HG03442 (cell line): ENCODE results near the gene PAK4.

Experiments
- ATAC-seq: cut with Tn5 transposase; IDR thresholded peaks from one replicate; pipeline ENCODE4 v1.9.1; 2021; ENCODE audit warnings: mild to moderate bottlenecking, moderate library complexity; ENCODE audit not compliant: unreplicated experiment

Gene PAK4

GRCh38 chr19:39145180-39145953, 19.8 kb downstream of the PAK4 start:
- ATAC-seq, result no peak

- ATAC-seq, result no peak
Measured at GRCh38 chr19:39146091-39146490, 20.5 kb downstream of the PAK4 start.

DNA sequence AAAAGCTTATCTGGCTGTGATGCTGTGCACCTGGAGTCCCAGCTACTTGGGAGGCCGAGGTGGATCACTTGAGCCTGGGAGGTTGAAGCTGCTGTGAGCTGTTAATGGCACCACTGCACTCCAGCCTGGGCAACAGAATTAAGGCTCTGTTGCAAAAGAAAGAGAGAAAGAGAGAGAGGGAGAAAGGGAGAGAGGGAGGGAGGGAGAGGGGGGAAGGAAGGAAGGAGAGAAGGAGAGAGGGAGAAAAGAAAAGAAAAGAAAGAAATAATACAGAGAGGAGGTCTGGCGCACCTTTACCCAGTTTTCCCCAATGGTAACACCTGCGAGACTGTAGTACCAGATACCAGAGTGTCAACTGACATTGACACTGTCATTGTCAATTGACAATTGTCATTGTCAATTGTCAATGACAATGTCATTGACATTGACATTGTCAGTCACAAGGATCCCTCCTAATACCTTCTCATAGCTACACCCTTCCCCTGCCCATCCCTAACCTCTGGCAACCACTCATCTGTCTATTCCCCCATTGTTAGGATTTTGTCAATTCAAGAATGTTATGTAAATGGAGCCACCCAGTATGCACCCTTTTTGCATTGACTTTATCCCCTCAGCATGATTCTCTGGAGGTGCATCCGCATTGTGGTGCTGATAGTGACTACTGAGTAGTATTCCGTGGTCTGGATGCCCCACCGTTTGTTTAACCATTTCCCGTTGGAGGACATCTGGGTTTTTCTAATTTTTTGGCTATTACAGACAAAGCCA, 21.3 kb downstream of the PAK4 start:
- ATAC-seq, result no peak

DNA sequence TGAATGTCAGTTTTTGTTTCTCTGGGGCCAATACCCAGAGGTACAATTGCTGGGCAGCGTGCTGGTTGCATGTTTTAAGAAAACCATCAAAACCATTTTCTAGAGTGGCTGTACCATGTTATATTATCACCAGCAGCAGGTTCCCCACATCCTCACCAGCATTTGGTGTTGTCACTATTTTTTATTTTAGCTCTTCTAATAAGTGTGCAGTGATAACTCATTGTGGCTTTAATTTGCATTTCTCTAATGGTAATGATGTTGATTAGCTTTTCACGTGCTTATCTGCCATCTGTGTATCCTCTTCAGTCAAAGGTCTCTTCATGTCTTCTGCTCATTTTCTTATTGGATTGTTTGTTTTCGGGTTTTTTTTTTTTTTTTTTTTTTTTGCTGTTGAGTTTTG, 21.9 kb downstream of the PAK4 start:
- no peak for ATAC-seq

DNA sequence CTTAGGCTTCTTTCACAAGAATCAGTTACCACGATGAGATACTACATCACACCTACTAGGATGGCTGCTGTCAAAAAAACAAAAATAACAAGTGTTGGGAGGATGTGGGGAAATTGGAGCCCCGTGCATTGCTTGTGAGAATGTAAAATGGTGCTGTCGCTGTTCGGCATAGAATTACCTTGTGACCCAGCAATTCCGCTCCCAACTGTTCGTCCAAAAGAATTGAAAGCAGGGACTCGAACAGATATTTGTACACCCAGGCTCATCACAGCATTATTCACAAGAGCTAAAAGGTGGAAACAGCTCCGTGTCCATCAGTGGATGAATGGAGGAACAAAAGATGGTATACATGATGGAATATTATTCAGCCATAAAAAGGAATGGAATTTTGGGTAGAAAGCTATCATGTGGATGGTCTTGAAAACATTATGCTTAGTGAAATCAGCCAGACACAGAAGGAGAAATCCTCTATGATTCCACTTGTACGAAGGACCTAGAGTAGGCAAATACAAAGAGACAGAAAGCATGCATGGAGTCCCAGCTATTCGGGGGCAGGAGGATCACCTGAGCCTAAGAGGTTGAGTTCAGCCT, 23.4 kb downstream of the PAK4 start:
- no peak for ATAC-seq

- no peak for ATAC-seq
Measured at GRCh38 chr19:39150235-39150634, 24.6 kb downstream of the PAK4 start.

DNA sequence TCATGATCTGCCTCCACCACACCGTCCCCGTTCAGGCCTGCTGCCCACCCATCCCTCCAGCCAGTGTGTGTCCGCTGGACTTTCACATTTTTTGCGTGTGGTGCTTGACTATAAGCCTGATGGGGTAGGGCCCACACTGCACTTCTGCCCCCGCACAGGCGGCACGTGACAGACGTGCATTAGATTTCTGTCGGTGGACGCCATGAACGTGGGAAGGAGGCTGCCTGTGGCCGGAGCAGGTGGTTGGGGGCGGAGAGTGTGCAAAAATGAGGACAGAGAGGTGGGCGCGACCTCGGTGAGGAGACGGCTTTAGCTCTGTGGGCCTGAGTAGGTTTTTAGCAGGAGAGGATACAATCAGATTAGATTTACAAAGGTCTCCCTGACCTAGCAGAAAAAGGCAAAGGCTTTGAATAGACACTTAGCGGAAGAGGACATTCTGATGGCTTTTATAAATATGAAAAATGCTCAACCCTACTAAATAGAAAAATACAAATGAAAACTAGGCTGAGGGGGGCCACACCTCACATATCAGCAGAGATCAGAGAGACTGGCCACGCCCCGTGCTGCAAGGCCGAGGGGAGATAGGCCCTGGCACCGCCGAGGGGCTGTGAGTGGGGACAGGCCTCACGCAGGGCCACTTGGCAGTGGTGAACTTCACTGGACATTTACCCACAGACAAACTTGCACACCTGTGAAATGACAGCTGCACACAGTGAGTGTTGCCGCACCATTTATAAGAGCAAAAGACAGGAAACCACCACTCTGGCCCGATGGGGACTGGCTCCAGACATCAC, 25.4 kb downstream of the PAK4 start:
- no peak for ATAC-seq

DNA sequence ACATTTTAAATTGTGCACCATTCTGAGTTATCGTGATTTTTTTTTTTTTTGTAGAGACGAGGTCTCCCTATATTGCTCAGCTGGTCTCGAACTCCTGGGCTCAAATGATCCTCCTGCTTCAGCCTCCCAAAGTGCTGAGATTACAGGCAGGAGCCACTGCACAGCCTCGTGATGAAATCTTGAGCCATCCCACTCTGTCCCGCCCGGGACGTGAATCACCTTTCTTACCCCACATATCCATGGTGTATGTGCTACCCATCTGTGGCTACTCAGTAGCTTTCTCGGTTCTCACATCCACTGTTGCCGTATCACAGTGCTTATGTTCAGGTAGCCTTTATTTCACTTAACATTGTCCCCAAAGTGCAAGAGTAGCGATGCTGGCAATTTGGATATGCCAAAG, 26.5 kb downstream of the PAK4 start:
- no peak for ATAC-seq

- no peak for ATAC-seq
Measured at GRCh38 chr19:39154100-39154628, 28.6 kb downstream of the PAK4 start.

GRCh38 chr19:39154629-39155100, 29.1 kb downstream of the PAK4 start:
- no peak for ATAC-seq

GRCh38 chr19:39155114-39155700, 29.6 kb downstream of the PAK4 start:
- no peak for ATAC-seq

- ATAC-seq, result no peak
Measured at GRCh38 chr19:39155741-39156140, 30.2 kb downstream of the PAK4 start.

GRCh38 chr19:39156326-39157230, 31.0 kb downstream of the PAK4 start:
- ATAC-seq, result no peak

DNA sequence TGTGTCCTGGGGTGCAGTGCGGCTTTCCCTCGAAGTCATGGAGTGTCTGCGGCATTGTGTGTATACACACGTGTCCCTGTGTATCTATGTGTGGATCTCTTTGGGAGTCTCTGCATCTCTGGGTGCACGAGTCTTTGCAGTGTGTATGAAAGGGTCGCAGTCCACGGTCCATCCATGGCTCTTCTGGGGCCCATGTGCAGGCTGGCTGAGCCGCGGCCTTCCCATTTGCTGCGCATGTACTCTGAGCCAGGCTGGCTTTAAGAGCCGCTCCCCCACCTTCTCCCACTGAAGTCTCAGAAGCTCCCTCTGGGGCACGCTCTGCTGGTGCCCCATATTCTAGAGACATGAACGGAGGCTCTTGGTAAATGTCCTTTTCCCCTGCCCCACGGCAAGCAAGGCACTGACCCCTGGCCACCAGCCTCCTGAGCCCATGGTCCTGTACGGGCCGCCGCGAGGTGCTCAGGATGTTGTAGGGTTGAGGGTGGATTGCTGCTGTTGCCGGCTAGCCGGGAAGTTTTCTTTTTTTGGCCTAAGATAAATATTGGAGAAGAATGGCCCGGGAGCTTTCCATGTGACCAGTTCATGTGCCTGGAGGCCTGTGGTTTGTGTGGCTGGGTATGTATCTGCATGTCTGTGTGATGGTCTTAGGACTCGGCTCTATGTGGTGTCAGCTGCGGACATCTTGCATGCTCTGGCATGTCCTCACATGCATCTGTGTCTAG, 31.9 kb downstream of the PAK4 start:
- no peak for ATAC-seq

DNA sequence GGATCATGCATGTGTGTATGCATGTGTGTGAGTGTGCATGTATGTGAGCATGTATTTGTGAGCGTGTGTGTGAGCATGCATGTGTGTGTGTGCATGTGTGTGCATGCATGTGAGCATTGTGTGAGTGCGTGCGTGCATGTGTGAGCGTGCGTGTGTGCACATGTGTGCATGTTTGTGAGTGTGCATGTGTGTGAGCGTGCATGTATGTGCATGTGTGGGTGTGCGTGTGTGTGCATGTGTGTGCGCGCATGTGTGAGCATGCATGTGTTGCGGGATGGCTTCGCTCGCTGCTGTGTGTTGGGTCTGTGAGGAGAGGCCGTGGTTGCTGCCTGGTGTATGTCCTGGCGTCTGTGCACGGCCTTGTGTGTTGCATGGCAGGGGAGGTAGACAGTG, 32.4 kb downstream of the PAK4 start:
- ATAC-seq, result no peak

DNA sequence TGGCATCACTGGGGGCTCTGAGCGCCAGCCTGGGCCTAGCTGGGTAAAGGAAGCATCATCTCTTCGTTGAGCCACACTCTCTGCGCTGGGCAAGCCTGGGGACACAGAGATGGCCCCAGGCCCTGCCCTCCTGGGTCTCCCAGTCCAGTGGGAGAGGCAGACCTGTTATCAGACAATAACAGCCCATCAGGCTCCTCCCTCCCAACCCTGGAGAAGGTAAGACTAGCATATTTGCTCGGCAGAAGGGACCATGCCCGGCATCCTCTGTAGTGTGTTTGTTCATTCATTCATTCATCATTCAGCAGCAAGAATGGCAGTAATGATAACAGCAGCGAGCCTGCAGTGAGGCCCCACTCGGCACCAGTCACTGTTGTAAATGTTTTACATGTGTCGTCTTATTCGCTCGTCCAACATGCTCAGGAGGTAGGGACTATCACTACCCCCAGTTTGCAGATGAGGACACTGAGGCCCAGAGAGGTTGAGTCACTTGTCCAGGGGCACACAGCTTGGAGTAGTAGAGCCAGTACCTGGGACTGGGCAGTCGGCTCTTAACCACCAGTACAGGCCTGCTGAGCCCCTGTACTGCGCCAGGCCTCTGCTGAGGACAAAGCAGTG, 33.2 kb downstream of the PAK4 start:
- ATAC-seq, result no peak

- no peak for ATAC-seq
Measured at GRCh38 chr19:39160523-39160861, 34.9 kb downstream of the PAK4 start.

DNA sequence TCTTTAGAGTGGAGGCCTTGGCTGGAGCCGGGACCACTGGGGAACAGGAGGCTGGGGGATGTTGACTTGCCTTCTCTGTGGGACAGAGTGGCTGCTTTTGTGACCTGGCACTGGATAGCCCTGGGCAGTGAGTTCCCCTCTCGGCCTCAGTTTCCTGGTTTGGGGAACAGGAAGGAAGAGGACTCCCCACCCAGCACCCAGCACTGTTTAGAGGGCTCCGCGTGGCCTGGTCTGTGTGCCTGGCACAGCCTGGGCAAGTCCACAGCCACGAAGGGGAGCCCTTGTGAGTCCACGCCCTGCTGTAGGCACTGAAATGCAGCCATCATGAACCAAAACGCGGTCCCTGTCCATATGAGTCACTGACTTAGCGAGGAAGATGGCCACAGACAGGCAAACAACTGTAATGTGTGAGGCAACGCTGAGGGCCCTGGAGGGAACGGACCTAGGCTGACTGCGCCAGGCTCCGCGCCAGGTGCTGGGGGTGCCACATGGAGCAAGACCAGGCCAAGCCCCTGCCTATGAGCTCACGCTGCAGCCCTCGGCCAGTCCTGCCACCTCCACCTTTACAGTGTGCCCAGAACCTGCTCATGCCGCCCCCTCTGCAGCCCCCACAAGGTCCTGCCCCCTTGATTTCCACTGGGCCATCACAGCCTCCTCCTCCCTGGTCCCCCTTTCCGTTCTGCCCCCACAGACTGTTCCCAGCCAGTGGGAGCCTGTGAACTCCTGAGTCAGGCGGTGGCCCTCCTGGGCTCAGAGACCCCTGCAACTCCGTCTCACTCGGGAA, 35.5 kb downstream of the PAK4 start:
- no peak for ATAC-seq
